ENCODE data around the gene DLG4.

Gene DLG4

GRCh38 chr17:7241090-7241733 is 21.6 kb upstream of the DLG4 start:
- no peak for DNase-seq
- TF ChIP-seq GATA1 (IDR thresholded peaks at IDR 0.05; ENCODE audit: low read depth, low read length) (no peak), POLR2A (IDR thresholded peaks at IDR 0.05; ENCODE audit: low read length) (no peak)

- TF ChIP-seq POLR2A (IDR thresholded peaks at IDR 0.05; ENCODE audit: low read length) = no peak
- TF ChIP-seq GATA1 (IDR thresholded peaks at IDR 0.05; ENCODE audit: low read depth, low read length) = no peak
- DNase-seq = no peak
Observed at GRCh38 chr17:7240375-7240774, 20.7 kb upstream of the DLG4 start.

GRCh38 chr17:7239091-7240027 is 19.7 kb upstream of the DLG4 start, which contains the start of gene PHF23:
PHF23 (minus strand) TSS chr17:7239457; CDS start chr17:7239279, 178 bp downstream.
- TF ChIP-seq POLR2A (IDR thresholded peaks at IDR 0.05; ENCODE audit: low read length) (peak; percentile 61), GATA1 (IDR thresholded peaks at IDR 0.05; ENCODE audit: low read depth, low read length) (no peak)
- DNase-seq = peak; percentile 99 to 100

GRCh38 chr17:7238420-7239090 is 18.9 kb upstream of the DLG4 start:
- peak; percentile 78 to 79 for DNase-seq
- TF ChIP-seq POLR2A (IDR thresholded peaks at IDR 0.05; ENCODE audit: low read length) = no peak
- TF ChIP-seq GATA1 (IDR thresholded peaks at IDR 0.05; ENCODE audit: low read depth, low read length) = no peak

- TF ChIP-seq GATA1 (IDR thresholded peaks at IDR 0.05; ENCODE audit: low read depth, low read length) = no peak
- no peak for TF ChIP-seq POLR2A (IDR thresholded peaks at IDR 0.05; ENCODE audit: low read length)
Observed at GRCh38 chr17:7237761-7238419, 18.3 kb upstream of the DLG4 start.

GRCh38 chr17:7237266-7237760 is 17.7 kb upstream of the DLG4 start:
- TF ChIP-seq GATA1 (IDR thresholded peaks at IDR 0.05; ENCODE audit: low read depth, low read length) (no peak), POLR2A (IDR thresholded peaks at IDR 0.05; ENCODE audit: low read length) (no peak)

More at GRCh38 chr17:7237761-7238419, 18.3 kb upstream of the DLG4 start:
- DNase-seq = peak; percentile 87 to 92

GRCh38 chr17:7236808-7237207 is 17.2 kb upstream of the DLG4 start:
- no peak for DNase-seq
- TF ChIP-seq GATA1 (IDR thresholded peaks at IDR 0.05; ENCODE audit: low read depth, low read length) = no peak
- no peak for TF ChIP-seq POLR2A (IDR thresholded peaks at IDR 0.05; ENCODE audit: low read length)

More at GRCh38 chr17:7237266-7237760, 17.7 kb upstream of the DLG4 start:
- DNase-seq = no peak

DNA sequence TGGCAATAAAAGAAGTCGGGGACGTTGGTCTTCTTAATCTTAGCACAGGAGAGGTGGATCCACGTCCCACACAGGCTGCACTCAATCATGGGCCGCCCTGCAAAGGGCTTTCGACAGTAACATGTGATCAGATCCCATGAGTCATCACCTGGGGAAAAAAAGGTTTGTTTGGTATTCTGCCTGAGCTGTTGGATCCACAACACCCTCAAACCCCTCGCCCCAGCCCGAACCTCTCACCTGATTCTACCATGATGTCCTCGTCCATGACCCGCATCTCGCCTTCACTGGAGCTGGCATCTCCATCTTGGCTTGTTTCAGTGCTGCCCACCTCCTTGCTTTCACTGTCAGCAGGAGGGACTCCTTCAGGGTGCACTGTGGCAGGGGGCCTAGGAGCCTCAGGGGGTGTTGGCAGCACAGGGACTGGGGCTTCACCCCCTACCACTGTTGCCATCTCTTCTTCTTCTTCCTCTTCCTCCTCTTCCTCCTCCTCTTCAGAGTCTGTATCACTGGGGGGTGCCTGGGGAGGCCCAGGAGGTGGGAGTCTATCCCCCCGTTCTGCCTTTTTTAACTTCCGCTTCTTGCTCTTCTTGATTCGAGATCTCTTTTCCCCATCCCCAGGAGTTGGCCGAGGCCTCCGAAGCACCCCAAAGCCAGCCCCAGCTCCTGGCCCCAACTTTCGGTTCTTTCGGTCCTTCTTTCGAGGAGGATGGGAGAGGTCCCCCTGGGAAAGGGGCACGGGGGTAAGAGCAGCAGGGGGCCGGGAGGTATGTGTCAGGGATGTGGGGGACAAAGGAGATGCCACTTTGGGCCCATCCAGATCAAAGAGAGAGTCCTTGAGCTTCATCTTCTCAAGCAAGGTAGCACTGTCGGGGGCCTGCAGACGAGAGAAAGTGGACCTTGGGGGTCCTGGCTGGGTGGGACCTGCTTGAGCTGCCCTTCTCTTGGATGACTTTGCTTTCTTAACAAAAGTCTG is 16.3 kb upstream of the DLG4 start:
- peak in 1 of 2 experiments; percentile 50 for DNase-seq
- no peak for TF ChIP-seq POLR2A (IDR thresholded peaks at IDR 0.05; ENCODE audit: low read length)
- no peak for TF ChIP-seq GATA1 (IDR thresholded peaks at IDR 0.05; ENCODE audit: low read depth, low read length)

GRCh38 chr17:7234083-7234951 is 14.7 kb upstream of the DLG4 start, which contains the start of gene DVL2:
DVL2 (minus strand) TSS chr17:7234517; CDS start chr17:7234262, 255 bp downstream.
- peak; percentile 92 for TF ChIP-seq POLR2A (IDR thresholded peaks at IDR 0.05; ENCODE audit: low read length)
- no peak for TF ChIP-seq GATA1 (IDR thresholded peaks at IDR 0.05; ENCODE audit: low read depth, low read length)
- DNase-seq = peak; percentile 97

DNA sequence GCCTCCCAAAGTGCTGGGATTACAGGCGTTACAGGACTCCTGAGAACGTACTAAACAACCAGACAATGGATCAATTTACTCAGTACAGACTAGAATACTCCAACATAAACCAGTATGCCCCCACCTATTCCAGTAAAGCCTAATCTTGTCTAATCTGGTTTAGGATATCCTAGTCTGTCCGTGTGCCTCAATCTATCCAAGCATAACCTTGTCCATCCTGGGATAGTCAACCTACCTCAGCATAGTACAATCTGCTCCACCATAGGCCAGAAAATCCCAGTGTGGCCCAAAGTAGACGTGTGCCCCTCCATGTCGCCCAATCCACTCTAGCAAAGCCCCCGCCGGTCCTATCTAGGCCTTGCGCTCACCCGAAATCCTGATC is 14.1 kb upstream of the DLG4 start:
- DNase-seq = no peak
- TF ChIP-seq POLR2A (IDR thresholded peaks at IDR 0.05; ENCODE audit: low read length) = no peak
- no peak for TF ChIP-seq GATA1 (IDR thresholded peaks at IDR 0.05; ENCODE audit: low read depth, low read length)

GRCh38 chr17:7232114-7232513 is 12.5 kb upstream of the DLG4 start:
- DNase-seq = no peak

More at GRCh38 chr17:7232114-7232513, 12.5 kb upstream of the DLG4 start:
- TF ChIP-seq GATA1 (IDR thresholded peaks at IDR 0.05; ENCODE audit: low read depth, low read length) (no peak), POLR2A (IDR thresholded peaks at IDR 0.05; ENCODE audit: low read length) (no peak)

Data from erythroblast (primary cell).